Lung microvascular endothelial cell (primary cell): ENCODE measurements around the gene TMEM176A. TPM values are rescaled to one million over a fixed set of nuclear protein-coding genes. Genes with fewer than 3 reads are reported as not detected.

ENCODE experiments used
- DNase-seq, 2 donors: peaks; one replicate each; pipeline versions ENCODE4 v3.0.0 to v3.0.0-alpha.2; 2010; ENCODE audit warnings: low read depth in 2 of 2
- total RNA-seq: library from RNA; depleted of rRNA; stranded (reverse); fragments of >200 nt; gene quantifications from 2 replicates; pipeline ENCODE4 v1.2.1, GENCODE V29; 2014

The TMEM176A gene
- total RNA-seq, 1 donor from 2014 or later = not detected

- no peak for DNase-seq
Observed at GRCh38 chr7:150848561-150849115, 48.1 kb downstream of the TMEM176A start.

GRCh38 chr7:150849204-150849775 lies 48.7 kb downstream of the TMEM176A start:
- no peak for DNase-seq

GRCh38 chr7:150850273-150850672 lies 49.7 kb downstream of the TMEM176A start:
- DNase-seq = no peak

- no peak for DNase-seq
Observed at GRCh38 chr7:150851492-150852370, 51.2 kb downstream of the TMEM176A start.

GRCh38 chr7:150852371-150852905 lies 51.9 kb downstream of the TMEM176A start, which contains the start of gene AOC1:
TSS of gene AOC1 (plus strand) at chr7:150852517. CDS start at chr7:150856471, 3,954 bp downstream.
- DNase-seq = no peak

GRCh38 chr7:150854066-150855000 lies 53.8 kb downstream of the TMEM176A start:
- no peak for DNase-seq

Other genes with a start within 250 kb of the TMEM176A start
- 166 and 197 TPM in 2 replicates for gene GIMAP4, start 233.4 kb upstream of the TMEM176A start, total RNA-seq
- gene GIMAP6, start 168.4 kb upstream of the TMEM176A start, total RNA-seq = 159 and 175 TPM in 2 replicates
- gene GIMAP2, start 115.1 kb upstream of the TMEM176A start, total RNA-seq = 34.0 and 42.3 TPM in 2 replicates
- gene GIMAP1, start 84.2 kb upstream of the TMEM176A start, total RNA-seq = 13.3 and 16.7 TPM in 2 replicates
- gene GIMAP5, start 63.4 kb upstream of the TMEM176A start, total RNA-seq = 187 and 435 TPM in 2 replicates
- gene TMEM176B, start 405 bp upstream of the TMEM176A start, total RNA-seq = not detected in 2 replicates
- not detected in 2 replicates for gene AOC1, start 51.7 kb downstream of the TMEM176A start, total RNA-seq
- under 0.01 TPM in 1 of 2 replicates, not detected in the other for gene KCNH2, start 177.6 kb downstream of the TMEM176A start, total RNA-seq
- gene NOS3, start 190.2 kb downstream of the TMEM176A start, total RNA-seq = 25.0 and 30.5 TPM in 2 replicates
- under 0.01 TPM in 1 of 2 replicates, not detected in the other for gene ATG9B, start 223.7 kb downstream of the TMEM176A start, total RNA-seq
- 10.2 and 10.3 TPM in 2 replicates for gene ABCB8, start 227.7 kb downstream of the TMEM176A start, total RNA-seq
- gene ASIC3, start 247.8 kb downstream of the TMEM176A start, total RNA-seq = under 0.01 and 0.40 TPM in 2 replicates